HG03060 (cell line): Measurements from ENCODE around the gene PRDM1.

ENCODE experiments used
- ATAC-seq: cut with Tn5 transposase; IDR thresholded peaks from one replicate; pipeline ENCODE4 v1.9.1; 2021; ENCODE audit warnings: low read depth, moderate number of reproducible peaks; ENCODE audit not compliant: unreplicated experiment

Gene PRDM1

DNA sequence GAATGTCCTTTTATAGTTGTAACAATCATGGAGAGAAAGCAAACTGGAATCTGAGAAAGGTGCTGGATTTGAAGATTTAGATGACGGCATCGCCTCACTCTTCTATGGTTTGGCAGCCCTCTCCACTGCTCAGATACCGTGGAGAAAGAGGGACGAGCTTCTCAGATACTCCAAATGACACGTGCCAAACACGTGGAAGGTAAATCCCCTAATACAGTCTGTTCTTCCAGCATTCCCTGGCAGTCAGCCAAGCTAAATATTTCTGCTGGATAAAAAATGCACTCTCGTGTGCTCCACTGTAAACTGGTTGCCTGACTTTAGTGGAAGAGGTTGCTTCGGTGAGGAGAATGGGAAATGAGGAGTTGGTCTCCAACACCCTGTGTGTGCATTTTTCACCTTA lies 16.7 kb upstream of the PRDM1 start:
- no peak for ATAC-seq

- no peak for ATAC-seq
Observed at GRCh38 chr6:106070636-106071035, 15.5 kb upstream of the PRDM1 start.

GRCh38 chr6:106072501-106073090 lies 13.5 kb upstream of the PRDM1 start:
- no peak for ATAC-seq

- ATAC-seq: no peak
Observed at GRCh38 chr6:106074146-106074545, 12.0 kb upstream of the PRDM1 start.

GRCh38 chr6:106076139-106076538 lies 10.0 kb upstream of the PRDM1 start:
- no peak for ATAC-seq

DNA sequence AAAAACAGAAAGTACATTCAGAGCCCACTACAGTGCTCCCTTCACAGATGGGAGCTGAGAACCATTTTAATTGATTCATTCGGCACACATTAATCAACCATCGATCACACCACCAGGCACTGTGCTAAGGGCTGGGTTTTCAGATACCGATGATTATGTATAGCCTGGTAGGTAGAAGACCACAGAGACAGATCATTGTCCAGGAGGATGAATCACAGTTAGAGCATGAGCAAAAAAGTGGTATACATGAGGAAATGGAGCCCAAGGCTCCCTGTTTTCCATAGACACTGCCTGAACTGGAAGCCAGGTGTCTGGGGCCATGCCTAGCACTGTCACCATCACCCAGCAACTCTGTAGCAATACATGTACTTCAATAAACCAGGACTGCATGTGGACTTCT lies 9.0 kb upstream of the PRDM1 start:
- ATAC-seq: no peak

GRCh38 chr6:106077881-106078280 lies 8.3 kb upstream of the PRDM1 start:
- ATAC-seq: no peak

DNA sequence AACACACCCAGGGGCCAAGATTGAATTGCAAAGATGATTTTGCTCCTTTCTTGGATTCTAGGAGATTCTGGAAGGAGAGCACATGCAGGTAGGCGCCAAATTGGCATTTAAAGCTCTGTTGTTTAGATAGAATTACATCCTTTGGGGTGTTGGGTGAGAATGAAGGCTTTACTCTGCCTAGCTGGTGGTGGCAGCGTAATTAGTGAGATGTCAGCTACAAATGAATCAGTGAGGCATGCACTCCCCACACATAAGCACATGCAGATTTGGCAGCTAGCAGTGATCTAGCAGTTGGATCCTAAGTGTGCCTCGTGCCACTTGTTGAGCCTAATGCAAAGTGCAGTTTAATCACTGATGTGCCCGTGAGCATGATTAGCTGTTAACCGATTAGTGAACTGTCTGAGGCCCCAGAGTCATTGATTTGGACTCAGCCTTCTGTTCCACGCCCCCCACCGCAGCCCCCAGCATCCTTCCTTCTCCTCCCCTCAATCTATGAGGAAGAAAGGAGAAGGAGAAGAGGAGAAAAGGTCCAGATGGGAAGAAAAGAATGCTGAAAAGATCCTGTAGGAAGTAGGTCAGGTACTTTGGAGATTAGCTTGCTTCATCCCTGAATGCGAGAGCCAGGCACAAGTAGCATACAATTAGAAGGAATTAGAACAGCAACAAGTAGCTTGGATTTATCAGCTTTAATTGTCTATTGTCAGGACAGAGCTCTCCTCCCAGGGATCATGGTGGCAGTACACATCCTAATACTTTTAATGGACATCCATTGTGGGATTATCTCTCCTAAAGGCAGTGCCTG lies 6.0 kb upstream of the PRDM1 start:
- no peak for ATAC-seq

DNA sequence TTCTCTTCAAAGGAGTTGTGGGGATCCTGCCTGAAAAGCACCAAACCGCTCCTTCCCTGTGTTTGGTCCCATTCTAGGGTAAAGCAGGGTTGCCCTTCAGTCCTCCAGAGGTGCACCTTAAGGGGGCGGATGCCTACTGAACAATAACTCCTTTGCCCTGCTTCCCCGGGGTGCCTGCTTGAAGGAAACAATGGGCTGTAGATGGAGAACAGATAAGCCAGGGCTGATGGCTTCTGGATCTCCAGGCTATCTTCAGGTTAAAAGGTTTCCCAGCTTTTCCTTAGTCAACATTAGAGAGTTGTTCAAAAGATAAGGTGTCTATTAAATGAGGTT lies 5.4 kb upstream of the PRDM1 start:
- ATAC-seq: no peak

- no peak for ATAC-seq
Observed at GRCh38 chr6:106081715-106082114, 4.4 kb upstream of the PRDM1 start.

DNA sequence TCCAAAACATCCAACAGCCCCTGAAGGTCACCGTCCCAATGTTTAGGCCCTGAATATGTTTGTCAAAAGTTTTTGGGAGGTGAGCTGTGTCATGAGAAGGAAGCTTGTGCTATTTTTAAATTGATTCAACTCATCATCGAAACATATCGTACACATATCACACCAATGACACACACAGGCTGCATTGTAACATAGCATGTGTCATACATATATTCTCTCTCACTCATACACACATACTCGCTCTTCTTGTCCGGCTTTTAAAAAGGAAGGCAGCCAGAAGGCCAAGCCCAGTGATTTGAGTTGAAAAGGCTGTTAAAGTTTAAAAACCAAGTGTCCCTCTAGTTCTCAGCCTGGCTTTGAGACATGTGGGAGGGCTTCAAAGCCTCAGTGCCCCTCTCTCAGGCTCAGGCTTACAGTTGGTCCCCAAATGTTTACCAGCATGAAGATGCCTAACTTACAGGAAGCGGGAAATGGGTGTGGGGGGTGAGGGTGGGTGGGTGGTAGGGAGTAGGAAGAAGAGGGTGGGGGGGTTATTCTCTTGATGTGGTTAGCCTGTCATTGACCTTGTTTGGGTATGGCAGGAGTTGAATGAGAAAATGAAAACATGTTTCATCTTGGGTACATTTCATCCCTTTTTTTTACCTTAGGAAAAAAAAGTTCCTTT lies 3.3 kb upstream of the PRDM1 start:
- ATAC-seq: no peak

GRCh38 chr6:106083618-106084017 lies 2.5 kb upstream of the PRDM1 start:
- ATAC-seq: no peak

- peak; percentile 77 for ATAC-seq
Observed at GRCh38 chr6:106084106-106084988, 1.8 kb upstream of the PRDM1 start.

DNA sequence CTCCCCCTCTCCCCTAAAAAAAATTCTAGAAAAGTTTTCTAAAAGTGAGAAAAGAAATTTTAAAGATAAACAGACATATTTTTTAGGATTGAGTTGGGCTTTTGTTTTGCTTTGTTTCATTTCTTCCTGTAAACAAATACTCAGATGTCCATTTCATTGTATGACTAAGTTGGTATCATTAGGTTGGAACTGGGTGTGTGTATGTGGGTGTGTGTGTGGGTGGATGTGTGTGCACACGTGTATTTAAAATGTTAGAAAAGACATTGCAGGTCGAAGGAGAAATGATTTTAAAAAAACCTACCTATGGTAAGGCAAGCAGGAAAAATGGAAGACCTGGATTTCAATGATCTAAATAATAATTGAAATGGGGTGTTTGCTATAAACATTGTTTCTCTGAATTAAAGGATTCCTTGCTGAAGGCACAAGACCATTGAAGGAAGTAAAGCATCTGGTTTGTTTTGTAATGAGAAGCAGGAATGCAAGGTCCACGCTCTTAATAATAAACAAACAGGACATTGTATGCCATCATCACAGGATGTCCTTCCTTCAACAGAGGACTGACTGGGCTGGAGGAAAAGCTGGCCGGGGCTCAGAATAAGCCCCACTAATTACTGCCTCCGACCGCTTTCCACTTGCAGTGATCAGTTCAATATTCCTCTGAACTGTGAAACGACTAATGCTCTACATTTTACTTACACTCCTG lies 996 bp upstream of the PRDM1 start:
- no peak for ATAC-seq

DNA sequence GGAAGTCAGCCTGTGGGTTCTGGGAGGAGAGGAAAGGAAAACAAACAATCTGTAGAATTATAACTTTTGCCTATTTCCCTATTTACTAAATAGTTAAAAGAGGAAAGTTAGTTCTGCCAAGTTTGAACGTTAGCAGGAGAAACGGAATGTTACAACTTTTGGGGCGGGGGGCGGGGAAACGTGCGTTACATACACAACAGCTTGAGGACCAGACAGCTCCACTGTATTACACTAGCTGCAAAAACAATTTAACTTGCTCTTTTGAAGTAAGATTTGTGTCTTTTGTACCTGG lies 498 bp upstream of the PRDM1 start:
- ATAC-seq: no peak

DNA sequence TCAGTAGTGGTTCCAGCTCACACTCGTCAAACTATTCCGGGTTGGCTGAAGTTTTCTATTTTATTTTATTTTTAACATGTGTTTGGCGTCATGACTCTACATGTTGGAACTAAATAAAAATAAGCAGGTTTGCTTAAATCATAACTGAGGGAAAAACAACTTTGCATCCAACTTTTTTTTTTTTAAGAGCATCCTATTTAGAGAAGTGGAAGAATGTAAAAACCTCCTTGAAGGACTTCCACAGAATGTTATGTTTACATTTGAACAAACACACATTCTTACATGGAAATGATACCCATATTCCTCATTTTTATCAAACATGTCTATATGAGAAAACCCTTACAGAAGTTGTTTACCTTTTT lies 659 bp downstream of the PRDM1 start:
- no peak for ATAC-seq

DNA sequence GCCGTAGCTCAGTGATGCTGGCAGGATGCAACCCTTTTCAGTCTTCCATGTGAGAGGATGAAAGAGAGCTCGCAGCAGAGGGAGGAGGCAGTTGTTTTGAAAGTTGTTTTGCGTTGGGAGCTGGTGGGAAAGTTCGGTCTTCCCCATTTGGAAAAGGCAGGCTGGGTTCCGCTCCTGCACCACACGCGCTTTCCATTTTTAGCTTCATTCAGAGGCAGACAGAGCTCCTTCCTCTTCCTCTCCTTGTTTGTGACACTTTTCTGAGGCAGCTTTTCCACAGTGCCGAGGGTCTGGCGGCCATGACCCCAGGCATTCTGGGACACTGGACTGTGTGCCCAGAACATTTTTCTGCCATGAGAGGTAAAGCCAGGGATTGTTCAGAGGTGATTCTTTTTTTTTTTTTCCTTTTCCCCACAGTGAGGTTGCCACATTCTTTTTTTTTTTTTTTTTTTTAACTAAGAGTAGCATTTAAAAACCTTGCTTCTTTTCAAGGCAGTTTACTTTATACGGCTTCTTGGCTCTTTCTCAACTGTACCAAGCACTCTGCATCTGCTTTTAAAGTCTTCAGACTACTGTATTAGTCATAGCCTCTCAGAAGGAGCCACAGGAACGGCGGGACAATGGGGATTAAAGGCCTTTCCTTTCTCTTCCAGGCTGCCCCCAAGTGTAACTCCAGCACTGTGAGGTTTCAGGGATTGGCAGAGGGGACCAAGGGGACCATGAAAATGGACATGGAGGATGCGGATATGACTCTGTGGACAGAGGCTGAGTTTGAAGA lies 1.6 kb downstream of the PRDM1 start:
- ATAC-seq: no peak

DNA sequence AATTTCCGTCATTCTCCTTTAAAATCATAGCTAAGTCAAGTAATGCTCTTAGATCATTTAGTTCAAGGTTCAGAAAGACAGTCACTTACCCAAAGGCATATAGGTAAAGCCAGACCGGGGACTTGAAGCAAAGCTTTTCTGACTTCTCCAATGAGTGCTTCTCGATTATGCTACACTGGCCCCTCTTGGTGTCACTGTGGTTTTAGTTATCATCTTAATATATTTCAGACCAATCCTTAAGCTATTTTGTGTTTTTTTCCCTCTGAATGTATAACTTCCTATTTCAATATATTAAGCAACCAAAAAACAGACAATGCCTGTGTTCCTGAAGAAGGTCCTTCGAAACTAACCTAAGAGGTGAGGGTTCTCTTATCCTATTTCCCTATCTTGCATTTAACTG lies 3.9 kb downstream of the PRDM1 start:
- no peak for ATAC-seq

DNA sequence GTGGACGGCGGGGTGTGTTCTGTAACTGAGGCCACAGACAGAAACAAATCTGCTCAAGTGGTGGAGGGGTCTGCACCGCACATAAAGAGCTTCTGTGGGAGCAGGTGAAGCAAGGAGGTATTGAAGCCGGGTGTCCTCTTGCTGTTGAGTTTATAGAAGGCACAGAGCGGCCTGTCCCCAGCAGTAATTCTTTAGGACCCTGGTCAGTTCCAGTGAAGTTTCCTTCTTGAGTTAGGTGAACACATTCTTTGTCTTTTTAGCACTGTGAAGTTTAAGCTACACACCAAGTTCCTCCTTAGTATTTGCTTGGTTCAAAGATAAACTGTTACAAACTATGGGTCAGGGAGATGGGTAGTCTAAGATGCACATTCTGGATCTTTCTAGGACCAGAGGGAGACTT lies 6.1 kb downstream of the PRDM1 start:
- ATAC-seq: no peak
